ENCODE data around the gene TPT1. TPM values are rescaled to one million over a fixed set of nuclear protein-coding genes. Genes with fewer than 3 reads are reported as not detected.

Gene TPT1
- total RNA-seq, 2 donors from 2014 or later, result 1,254 to 1,787 TPM

- DNase-seq, result no peak
- no peaks in the 10 kb centered on the region for H3K27me3 ChIP-seq
- WGBS, 2 donors, result 57 to 60% methylated on average over 7 of the region's 7 CpGs
Observed at GRCh38 chr13:45333977-45334922, 6.7 kb downstream of the TPT1 start.

GRCh38 chr13:45333251-45333976 lies 7.6 kb downstream of the TPT1 start:
- no peak overlapping the region for H3K4me3 ChIP-seq
- no peak for TF ChIP-seq POLR2A (IDR thresholded peaks at IDR 0.05)
- TF ChIP-seq CTCF (IDR thresholded peaks at IDR 0.05), result no peak
- H3K36me3 ChIP-seq (replicated peaks in 1 of 2; ENCODE audit: insufficient read depth in 1 of 2, low read depth in 2 of 2), result peaks cover 13 to 15% of the 10 kb centered on the region in 2 donors
- WGBS, 2 donors, result 46 to 51% methylated on average over 3 of the region's 3 CpGs
- no peak for DNase-seq
- ATAC-seq, result no peak
- H3K9me3 ChIP-seq, result no peaks in the 10 kb centered on the region
- no peaks in the 10 kb centered on the region for H3K27me3 ChIP-seq
- H3K4me1 ChIP-seq, result peaks cover 40% of the 10 kb centered on the region
- peak overlapping the region in 1 of 4 donors; percentile 19 for H3K27ac ChIP-seq
- intact Hi-C loops (cut with DNase I), result no loop called here

More at GRCh38 chr13:45333977-45334922, 6.7 kb downstream of the TPT1 start:
- Histone ChIP-seq H3K27ac (peak overlapping the region in 1 of 4 donors; percentile 19), H3K36me3 (replicated peaks in 1 of 2; ENCODE audit: insufficient read depth in 1 of 2, low read depth in 2 of 2) (peaks cover 13 to 20% of the 10 kb centered on the region in 2 donors), H3K4me3 (no peak overlapping the region), H3K9me3 (no peaks in the 10 kb centered on the region), H3K4me1 (peaks cover 40% of the 10 kb centered on the region)
- no peak for TF ChIP-seq CTCF (IDR thresholded peaks at IDR 0.05)
- TF ChIP-seq POLR2A (IDR thresholded peaks at IDR 0.05), result peak in 1 of 3 donors; percentile 16
- no peak for ATAC-seq
- intact Hi-C loops (cut with DNase I), result no loop called here

GRCh38 chr13:45332831-45333219 lies 8.2 kb downstream of the TPT1 start:
- ATAC-seq (no peak), DNase-seq (no peak)
- H3K36me3 ChIP-seq (replicated peaks in 1 of 2; ENCODE audit: insufficient read depth in 1 of 2, low read depth in 2 of 2), result peaks cover 8 to 9% of the 10 kb centered on the region in 2 donors
- H3K4me1 ChIP-seq, result peaks cover 34% of the 10 kb centered on the region
- WGBS, 2 donors, result 82 to 84% methylated on average over 3 of the region's 3 CpGs
- no peak overlapping the region for H3K4me3 ChIP-seq
- TF ChIP-seq POLR2A (IDR thresholded peaks at IDR 0.05) (no peak), CTCF (IDR thresholded peaks at IDR 0.05) (no peak)
- H3K9me3 ChIP-seq, result no peaks in the 10 kb centered on the region
- H3K27ac ChIP-seq, result no peak overlapping the region
- intact Hi-C loops (cut with DNase I), result no loop called here
- no peaks in the 10 kb centered on the region for H3K27me3 ChIP-seq

GRCh38 chr13:45332036-45332830 lies 8.8 kb downstream of the TPT1 start:
- WGBS, 2 donors, result 85 to 87% methylated on average over 2 of the region's 2 CpGs
- no peak for TF ChIP-seq CTCF (IDR thresholded peaks at IDR 0.05)
- no peak for TF ChIP-seq POLR2A (IDR thresholded peaks at IDR 0.05)
- Histone ChIP-seq H3K9me3 (no peaks in the 10 kb centered on the region), H3K27me3 (no peaks in the 10 kb centered on the region), H3K27ac (peak overlapping the region in 1 of 4 donors; percentile 18), H3K4me3 (no peak overlapping the region), H3K36me3 (replicated peaks in 1 of 2; ENCODE audit: insufficient read depth in 1 of 2, low read depth in 2 of 2) (peaks cover 8% of the 10 kb centered on the region in 2 donors), H3K4me1 (peaks cover 28% of the 10 kb centered on the region)
- peak; percentile 16 for ATAC-seq
- DNase-seq, result peak in 1 of 4 donors; percentile 40
- intact Hi-C loops (cut with DNase I), result no loop called here
